Tongue (tissue), 2 donors: ENCODE data around the gene FAM120AOS. TPM values are rescaled to one million over a fixed set of nuclear protein-coding genes. Genes with fewer than 3 reads are reported as not detected.
A peak's percentile ranks its signal among the peaks of the same experiment; 100 is the strongest.

Experiments
- DNase-seq: peaks from one replicate; pipeline ENCODE4 v3.0.0-alpha.2; 2015
- total RNA-seq: library from RNA; depleted of rRNA; stranded (reverse); fragments of >200 nt; gene quantifications from one replicate; pipeline ENCODE4 v1.2.3, GENCODE V29; 2014

The FAM120AOS gene
- 40.6 TPM for total RNA-seq

DNA sequence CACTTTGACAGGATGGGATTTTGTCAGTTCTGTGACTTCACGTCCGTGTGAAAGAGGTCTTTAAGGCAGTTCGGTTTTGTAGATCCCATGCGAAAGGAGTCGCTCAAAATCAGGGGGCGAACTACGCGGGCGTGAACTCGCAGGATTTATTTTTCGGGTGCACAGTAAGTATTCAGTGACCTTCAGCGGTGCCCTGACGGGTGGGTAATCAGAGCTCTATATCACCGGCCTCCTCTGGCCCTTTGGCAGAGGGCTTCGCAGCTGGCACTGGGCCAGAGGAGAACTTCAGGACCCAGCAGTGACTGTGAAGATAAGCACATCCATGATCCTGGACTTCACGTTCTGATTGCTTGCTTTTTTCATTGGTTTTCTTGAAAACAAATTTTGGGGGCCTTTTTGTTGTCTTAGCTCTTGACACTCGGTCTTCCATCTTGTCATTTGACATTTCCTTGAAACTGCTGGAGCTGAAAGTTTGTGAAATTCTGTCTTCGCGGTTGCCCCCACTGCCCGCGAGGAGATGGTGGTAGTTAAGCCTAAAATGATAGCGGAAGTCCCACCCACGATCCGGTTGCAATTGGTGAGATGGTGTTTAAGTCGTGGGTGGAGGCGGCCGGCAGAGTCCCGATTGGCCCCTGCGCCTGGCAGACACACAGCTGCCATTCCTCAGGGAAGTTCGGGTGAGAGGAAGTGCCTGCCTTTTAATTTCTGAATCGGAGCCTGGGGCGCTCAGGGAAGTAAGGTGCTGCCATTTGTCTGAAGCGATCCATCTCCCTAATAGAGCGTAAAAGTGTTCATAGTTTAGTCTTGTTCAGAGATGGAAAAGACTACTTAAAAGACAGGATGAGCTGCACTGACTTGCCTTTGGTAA lies at the start of gene FAM120AOS:
FAM120AOS (minus strand) TSS at position 535 of the 868 bp plus-strand sequence. CDS start 872 bp downstream, outside the sequence.
- peak; percentile 97 for DNase-seq

DNA sequence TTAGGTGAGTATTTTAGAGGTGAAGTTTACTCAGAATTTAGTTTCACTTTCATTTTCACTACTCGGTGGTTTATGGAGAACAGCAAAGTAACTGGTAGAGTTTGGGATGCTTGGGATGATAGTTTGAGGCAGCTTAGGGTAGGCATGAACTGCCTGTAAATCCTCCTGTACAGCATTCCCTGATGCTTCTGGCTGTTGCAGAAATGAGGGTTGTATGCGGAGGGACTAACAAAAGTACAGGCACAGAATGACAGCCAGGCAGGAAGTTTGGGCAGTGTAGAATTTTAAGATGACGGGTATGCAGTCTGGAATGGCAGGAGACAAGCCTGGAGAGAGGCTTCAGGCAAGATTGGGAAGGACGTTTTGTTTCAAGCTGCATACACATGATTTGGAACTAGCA lies 48.0 kb upstream of the FAM120AOS start:
- DNase-seq: no peak

GRCh38 chr9:93500571-93501298 lies 47.4 kb upstream of the FAM120AOS start:
- DNase-seq: no peak

GRCh38 chr9:93496285-93496684 lies 42.9 kb upstream of the FAM120AOS start:
- DNase-seq: no peak

DNA sequence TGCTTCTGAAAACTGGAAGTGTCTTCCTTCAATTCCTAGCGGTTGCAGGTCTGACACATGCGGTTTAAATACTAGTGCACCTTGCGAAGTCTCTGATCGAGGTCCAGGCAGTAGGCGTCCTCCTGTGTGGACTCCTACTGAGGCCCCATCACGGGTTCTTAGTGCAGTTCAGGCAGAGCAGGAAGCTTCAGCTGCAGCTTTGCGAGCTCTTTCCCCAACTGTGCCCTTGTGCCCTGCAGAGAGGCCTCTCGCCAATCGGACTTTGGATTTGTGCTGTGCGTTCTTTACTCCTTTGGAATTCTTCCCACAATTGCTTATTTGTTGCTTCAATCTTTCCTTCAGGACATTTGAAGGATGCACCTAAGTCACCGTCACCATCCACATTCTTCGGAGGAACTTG lies 40.6 kb upstream of the FAM120AOS start:
- DNase-seq: no peak

DNA sequence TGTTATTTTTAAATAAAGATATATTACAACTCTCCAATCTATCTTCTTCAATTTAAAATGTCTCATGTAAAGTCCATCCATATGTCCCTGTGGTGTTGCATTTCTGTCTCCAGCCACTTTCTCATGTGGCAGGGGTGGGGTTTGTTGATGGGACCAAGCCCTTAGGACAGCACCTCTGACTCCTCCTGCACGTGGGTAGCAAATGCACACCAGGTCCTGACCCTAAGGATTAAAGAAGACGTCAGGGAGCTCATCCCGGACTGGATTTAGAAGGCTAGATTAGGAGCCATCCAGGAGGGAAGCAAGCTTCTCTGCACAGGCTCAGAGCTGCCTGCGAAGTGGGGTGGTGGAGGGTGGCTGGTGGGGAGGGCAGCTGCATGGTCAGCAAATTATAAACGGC lies 38.9 kb upstream of the FAM120AOS start:
- no peak for DNase-seq

GRCh38 chr9:93491593-93492232 lies 38.3 kb upstream of the FAM120AOS start:
- no peak for DNase-seq

GRCh38 chr9:93488244-93488643 lies 34.9 kb upstream of the FAM120AOS start:
- no peak for DNase-seq

- DNase-seq: no peak
These were observed 32.9 kb upstream of the FAM120AOS start for GRCh38 chr9:93486268-93486667.

GRCh38 chr9:93483497-93483896 lies 30.1 kb upstream of the FAM120AOS start:
- no peak for DNase-seq

DNA sequence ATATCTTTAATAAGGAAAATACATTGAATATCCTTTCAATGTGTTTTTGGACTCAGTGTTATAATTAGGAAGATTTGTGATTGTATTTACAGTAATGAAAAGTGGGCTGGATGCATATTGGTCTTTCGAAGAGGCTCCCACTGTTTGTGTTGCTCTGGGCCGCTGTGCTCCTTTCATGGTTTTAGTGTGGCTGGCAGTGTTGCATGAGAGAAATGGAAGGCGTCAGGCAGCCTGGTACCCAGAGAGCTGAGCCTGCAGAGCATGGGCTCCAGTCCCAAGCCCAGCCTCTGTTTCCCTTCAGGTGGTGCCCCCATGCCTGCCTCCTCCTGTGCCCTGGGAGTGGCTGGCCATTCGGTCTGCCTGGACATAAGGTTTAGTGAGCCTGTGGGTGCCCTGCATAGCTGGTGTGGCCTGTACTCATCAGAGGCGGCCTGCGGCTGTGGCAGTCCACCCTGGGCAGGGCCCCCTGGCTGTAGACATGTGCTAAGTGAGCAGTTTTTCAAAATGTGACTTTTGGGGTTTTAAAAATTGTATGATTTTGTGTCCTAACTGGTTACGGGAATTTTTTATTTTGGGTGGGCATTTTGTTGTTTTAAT lies 27.4 kb upstream of the FAM120AOS start:
- no peak for DNase-seq

GRCh38 chr9:93480262-93480661 lies 26.9 kb upstream of the FAM120AOS start:
- DNase-seq: no peak

GRCh38 chr9:93479726-93480125 lies 26.3 kb upstream of the FAM120AOS start:
- peak; percentile 14 for DNase-seq

GRCh38 chr9:93477397-93477796 lies 24.0 kb upstream of the FAM120AOS start:
- no peak for DNase-seq

DNA sequence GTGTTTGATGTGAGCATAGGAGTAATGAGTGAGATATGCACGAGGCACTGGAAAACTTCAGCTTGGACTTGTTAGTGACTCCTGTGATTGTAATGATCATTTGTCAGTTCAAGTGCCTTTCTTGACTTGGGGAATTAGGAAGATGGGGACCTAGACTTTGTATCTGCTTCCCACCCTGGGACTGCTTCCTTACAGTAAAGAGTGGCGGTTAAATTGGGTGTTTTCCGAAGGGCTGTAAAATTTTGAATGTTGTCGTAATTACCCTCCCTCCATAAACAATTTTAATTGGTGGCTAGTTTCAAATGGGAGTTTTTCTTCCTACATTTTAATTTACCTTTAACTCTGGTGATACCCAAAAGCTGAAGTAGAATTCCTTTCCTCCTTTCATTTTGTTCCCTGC lies 23.5 kb upstream of the FAM120AOS start:
- no peak for DNase-seq

DNA sequence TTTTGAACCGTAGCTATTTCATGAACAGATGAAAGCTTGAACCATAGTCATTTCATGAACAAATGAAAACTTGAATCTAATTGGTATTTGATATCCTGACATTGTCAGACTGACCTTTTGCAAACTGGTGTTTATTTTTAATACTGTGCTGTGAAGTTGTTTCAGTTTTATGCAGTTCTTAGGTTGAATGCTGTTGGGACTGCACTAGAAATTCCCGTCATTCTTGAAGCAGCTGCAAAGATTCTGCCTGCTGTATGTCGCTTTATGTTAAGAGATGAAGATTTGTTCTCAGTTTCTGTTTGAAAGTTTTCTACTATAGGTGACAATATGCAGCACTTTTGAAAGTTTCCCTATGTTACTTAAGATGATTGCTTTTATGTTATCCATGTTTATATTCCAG lies 22.5 kb upstream of the FAM120AOS start:
- peak; percentile 16 for DNase-seq

- DNase-seq: no peak
These were observed 21.7 kb upstream of the FAM120AOS start for GRCh38 chr9:93475108-93475507.

- no peak for DNase-seq
These were observed 20.0 kb upstream of the FAM120AOS start for GRCh38 chr9:93473411-93473810.

DNA sequence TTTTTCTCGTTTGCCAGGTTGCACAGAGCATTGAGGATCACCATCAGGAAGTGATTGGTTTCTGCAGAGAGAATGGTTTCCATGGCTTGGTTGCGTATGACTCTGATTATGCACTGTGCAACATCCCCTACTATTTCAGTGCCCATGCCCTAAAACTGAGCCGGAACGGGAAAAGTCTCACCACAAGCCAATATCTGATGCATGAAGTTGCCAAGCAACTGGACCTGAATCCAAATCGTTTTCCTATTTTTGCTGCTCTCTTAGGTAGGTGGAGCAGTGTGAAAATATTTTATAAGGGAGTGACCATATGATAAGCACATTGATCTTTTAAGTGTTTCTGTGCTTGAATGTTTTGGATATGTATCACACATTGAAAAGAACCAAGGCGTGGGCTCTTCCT lies 17.7 kb upstream of the FAM120AOS start:
- no peak for DNase-seq

DNA sequence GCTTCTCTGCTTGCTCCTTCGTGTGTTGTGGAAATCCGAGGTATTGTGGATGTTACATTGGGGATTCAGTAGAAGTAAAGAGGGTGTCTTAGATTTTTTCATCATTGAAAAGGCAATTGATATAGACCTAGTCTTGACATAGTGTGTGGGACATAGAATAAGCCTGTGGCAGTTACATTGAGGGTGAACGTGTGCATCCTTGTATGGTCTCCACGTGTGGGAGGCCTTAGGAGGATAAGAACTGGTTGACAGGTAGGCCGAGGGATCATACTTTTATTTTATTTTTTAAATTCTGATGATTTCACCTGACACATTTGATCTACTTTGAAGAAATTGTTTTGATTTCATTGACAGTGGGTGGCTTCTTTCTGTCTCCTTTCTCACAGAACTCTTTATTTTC lies 17.0 kb upstream of the FAM120AOS start:
- no peak for DNase-seq

- peak; percentile 21 for DNase-seq
These were observed 15.5 kb upstream of the FAM120AOS start for GRCh38 chr9:93468763-93469456.

DNA sequence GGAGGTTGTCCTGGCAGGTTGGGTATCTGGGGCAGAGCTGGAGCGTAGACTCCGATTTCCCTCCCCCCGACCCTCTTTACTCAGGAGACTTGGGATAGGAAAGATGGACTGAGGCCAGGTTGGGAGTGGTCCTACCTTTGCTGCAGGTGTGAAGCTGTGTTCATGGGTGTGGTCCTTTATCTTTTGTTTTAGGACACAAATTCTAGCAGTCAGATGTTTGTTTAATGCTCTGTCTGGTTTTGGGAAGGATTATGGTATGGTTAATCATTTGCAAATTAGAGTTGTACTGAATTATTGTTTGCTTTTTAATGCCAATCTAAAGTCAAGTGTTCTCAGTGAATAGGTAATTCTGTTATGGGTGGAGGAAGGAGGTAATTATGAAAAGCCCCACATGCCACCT lies 14.1 kb upstream of the FAM120AOS start:
- DNase-seq: no peak
